Measurements from ENCODE around the gene TM6SF1.

TM6SF1 gene

GRCh38 chr15:83155942-83156341 is 48.5 kb downstream of the TM6SF1 start:
- H3K4me3 ChIP-seq (ENCODE audit: low read depth, low read length): no peak overlapping the region
- no peak for DNase-seq (ENCODE audit: low read depth)
- TF ChIP-seq, protein P1, sequence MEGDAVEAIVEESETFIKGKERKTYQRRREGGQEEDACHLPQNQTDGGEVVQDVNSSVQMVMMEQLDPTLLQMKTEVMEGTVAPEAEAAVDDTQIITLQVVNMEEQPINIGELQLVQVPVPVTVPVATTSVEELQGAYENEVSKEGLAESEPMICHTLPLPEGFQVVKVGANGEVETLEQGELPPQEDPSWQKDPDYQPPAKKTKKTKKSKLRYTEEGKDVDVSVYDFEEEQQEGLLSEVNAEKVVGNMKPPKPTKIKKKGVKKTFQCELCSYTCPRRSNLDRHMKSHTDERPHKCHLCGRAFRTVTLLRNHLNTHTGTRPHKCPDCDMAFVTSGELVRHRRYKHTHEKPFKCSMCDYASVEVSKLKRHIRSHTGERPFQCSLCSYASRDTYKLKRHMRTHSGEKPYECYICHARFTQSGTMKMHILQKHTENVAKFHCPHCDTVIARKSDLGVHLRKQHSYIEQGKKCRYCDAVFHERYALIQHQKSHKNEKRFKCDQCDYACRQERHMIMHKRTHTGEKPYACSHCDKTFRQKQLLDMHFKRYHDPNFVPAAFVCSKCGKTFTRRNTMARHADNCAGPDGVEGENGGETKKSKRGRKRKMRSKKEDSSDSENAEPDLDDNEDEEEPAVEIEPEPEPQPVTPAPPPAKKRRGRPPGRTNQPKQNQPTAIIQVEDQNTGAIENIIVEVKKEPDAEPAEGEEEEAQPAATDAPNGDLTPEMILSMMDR (IDR thresholded peaks at IDR 0.05; ENCODE audit: low read depth, low read length): no peak
- TF ChIP-seq POLR2A (IDR thresholded peaks at IDR 0.05; ENCODE audit: extremely low read depth, insufficient read length): no peak
- TF ChIP-seq MYC (IDR thresholded peaks at IDR 0.05; ENCODE audit: low read depth, low read length): no peak

- H3K4me3 ChIP-seq (ENCODE audit: low read depth, low read length): no peak overlapping the region
- no peak for DNase-seq (ENCODE audit: low read depth)
- TF ChIP-seq MYC (IDR thresholded peaks at IDR 0.05; ENCODE audit: low read depth, low read length) (no peak), MAX (IDR thresholded peaks at IDR 0.05; ENCODE audit: low read depth, low read length) (no peak), POLR2A (IDR thresholded peaks at IDR 0.05; ENCODE audit: extremely low read depth, insufficient read length) (no peak)
- TF ChIP-seq, protein P1 (IDR thresholded peaks at IDR 0.05; ENCODE audit: low read depth, low read length): no peak
Measured at GRCh38 chr15:83158393-83158792, 50.9 kb downstream of the TM6SF1 start.

- TF ChIP-seq MYC (IDR thresholded peaks at IDR 0.05; ENCODE audit: low read depth, low read length): no peak
- TF ChIP-seq POLR2A (IDR thresholded peaks at IDR 0.05; ENCODE audit: extremely low read depth, insufficient read length): no peak
- TF ChIP-seq MAX (IDR thresholded peaks at IDR 0.05; ENCODE audit: low read depth, low read length): no peak
- TF ChIP-seq, protein P1 (IDR thresholded peaks at IDR 0.05; ENCODE audit: low read depth, low read length): no peak
- DNase-seq (ENCODE audit: low read depth): no peak
- H3K4me3 ChIP-seq (ENCODE audit: low read depth, low read length): no peak overlapping the region
Measured at GRCh38 chr15:83160741-83161140, 53.3 kb downstream of the TM6SF1 start.

GRCh38 chr15:83163032-83163431 is 55.6 kb downstream of the TM6SF1 start:
- TF ChIP-seq, protein P1 (IDR thresholded peaks at IDR 0.05; ENCODE audit: low read depth, low read length): no peak
- TF ChIP-seq MYC (IDR thresholded peaks at IDR 0.05; ENCODE audit: low read depth, low read length) (no peak), MAX (IDR thresholded peaks at IDR 0.05; ENCODE audit: low read depth, low read length) (no peak), POLR2A (IDR thresholded peaks at IDR 0.05; ENCODE audit: extremely low read depth, insufficient read length) (no peak)
- no peak for DNase-seq (ENCODE audit: low read depth)
- no peak overlapping the region for H3K4me3 ChIP-seq (ENCODE audit: low read depth, low read length)

DNA sequence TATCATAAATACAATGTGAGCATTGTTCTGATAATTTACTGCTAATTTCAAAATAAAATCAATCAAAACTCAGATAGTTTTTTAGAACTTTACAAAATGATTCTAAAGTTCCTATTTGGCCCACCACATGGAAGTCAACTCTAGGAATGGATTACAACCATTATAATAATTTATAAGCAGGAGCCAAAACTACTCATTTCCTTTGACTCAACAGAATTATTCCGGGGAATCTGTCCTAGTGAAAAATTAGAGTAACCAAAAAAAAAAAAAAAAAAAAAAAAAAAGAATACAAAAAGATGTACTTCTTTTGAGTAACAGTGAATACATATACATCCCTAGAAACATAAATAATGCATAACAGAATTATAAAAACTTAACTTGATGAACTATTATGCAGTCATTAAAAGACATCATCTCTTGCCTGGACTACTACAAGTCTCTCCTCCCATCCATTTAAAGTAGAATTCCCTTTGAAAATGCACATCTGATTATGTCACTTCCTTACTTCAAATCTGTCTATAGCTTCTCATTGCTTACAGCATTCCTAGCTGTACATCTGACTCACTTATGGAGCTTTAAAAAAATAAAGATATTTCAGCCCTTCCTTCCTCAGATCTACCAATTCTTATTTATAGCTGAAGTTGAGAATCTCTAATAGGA is 56.8 kb downstream of the TM6SF1 start:
- DNase-seq (ENCODE audit: low read depth): no peak
- H3K4me3 ChIP-seq (ENCODE audit: low read depth, low read length): no peak overlapping the region
- TF ChIP-seq POLR2A (IDR thresholded peaks at IDR 0.05; ENCODE audit: extremely low read depth, insufficient read length): no peak
- TF ChIP-seq, protein P1 (IDR thresholded peaks at IDR 0.05; ENCODE audit: low read depth, low read length): no peak

GRCh38 chr15:83164771-83165404 is 57.4 kb downstream of the TM6SF1 start:
- DNase-seq (ENCODE audit: low read depth): no peak
- TF ChIP-seq MAX (IDR thresholded peaks at IDR 0.05; ENCODE audit: low read depth, low read length): no peak
- no peak for TF ChIP-seq MYC (IDR thresholded peaks at IDR 0.05; ENCODE audit: low read depth, low read length)
- no peak for TF ChIP-seq POLR2A (IDR thresholded peaks at IDR 0.05; ENCODE audit: extremely low read depth, insufficient read length)
- TF ChIP-seq, protein P1 (IDR thresholded peaks at IDR 0.05; ENCODE audit: low read depth, low read length): no peak
- H3K4me3 ChIP-seq (ENCODE audit: low read depth, low read length): no peak overlapping the region
